ENCODE measurements around the gene DNAL1. TPM values are rescaled to one million over a fixed set of nuclear protein-coding genes. Genes with fewer than 3 reads are reported as not detected.
A peak's percentile ranks its signal among the peaks of the same experiment; 100 is the strongest.

Gene DNAL1
- total RNA-seq, 1 experiment from 2014 or later = 14.3 TPM

- TF ChIP-seq OVOL2 (CRISPR knock-in tag; IDR thresholded peaks at IDR 0.05; ENCODE audit: borderline replicate concordance) = no peak
- no peak for TF ChIP-seq ATF3 (CRISPR knock-in tag; conservative IDR thresholded peaks at IDR 0.05)
- no peak for TF ChIP-seq ATF6 (CRISPR knock-in tag; IDR thresholded peaks at IDR 0.05)
- TF ChIP-seq ZNF512 (CRISPR knock-in tag; IDR thresholded peaks at IDR 0.05; ENCODE audit: borderline replicate concordance) = no peak
- TF ChIP-seq MYBL2 (CRISPR knock-in tag; IDR thresholded peaks at IDR 0.05) = no peak
- TF ChIP-seq CTCF (IDR thresholded peaks at IDR 0.05) = no peak
Measured at GRCh38 chr14:73741386-73741875, 96.6 kb downstream of the DNAL1 start (continued).

- Mint-ChIP-seq H3K4me1 (peaks cover 54% of the 10 kb centered on the region), H3K4me3 (peak overlapping the region; percentile 41), H3K27me3 (ENCODE audit: low read depth) (no peaks in the 10 kb centered on the region), H3K27ac (peak overlapping the region; percentile 68), H3K36me3 (peaks cover 3% of the 10 kb centered on the region; the same call in 1 of the 2 replicates), H3K9me3 (no peaks in the 10 kb centered on the region)
- POLR2A ChIA-PET = interaction anchor here (0.8 to 2.0 kb wide), 4 partner anchors 18 to 39 kb away, joined by 3 to 9 read pairs (median 4); a partner anchor contains a TSS
- CTCF ChIA-PET = interaction anchor here (0.5 to 5.5 kb wide), 16 partner anchors 8 to 503 kb away, joined by 3 to 74 read pairs (median 6); partner anchors contain the start of genes ACOT2 and PTGR2
- DNase-seq (ENCODE audit: low spot score) (no peak), ATAC-seq (peak; percentile 3)
- TF ChIP-seq E2F5 (CRISPR knock-in tag; IDR thresholded peaks at IDR 0.05) (no peak), ELF4 (CRISPR knock-in tag; IDR thresholded peaks at IDR 0.05; ENCODE audit: low read depth) (no peak), ATF2 (CRISPR knock-in tag; IDR thresholded peaks at IDR 0.05; ENCODE audit: borderline replicate concordance, low read depth) (no peak), ZNF219 (CRISPR knock-in tag; IDR thresholded peaks at IDR 0.05; ENCODE audit: borderline replicate concordance) (no peak), ZNF121 (CRISPR knock-in tag; IDR thresholded peaks at IDR 0.05) (no peak), ATF1 (CRISPR knock-in tag; IDR thresholded peaks at IDR 0.05) (no peak), KAT7 (CRISPR knock-in tag; IDR thresholded peaks at IDR 0.05; ENCODE audit: borderline replicate concordance) (0 out of 2 replicates have a peak, but pooled peaks have one; percentile 41), ZNF423 (CRISPR knock-in tag; IDR thresholded peaks at IDR 0.05) (no peak), AR (CRISPR knock-in tag; IDR thresholded peaks at IDR 0.05) (no peak), MAX (CRISPR knock-in tag; IDR thresholded peaks at IDR 0.05) (0 out of 2 replicates have a peak, but pooled peaks have one; percentile 56), FOXP1 (CRISPR knock-in tag; IDR thresholded peaks at IDR 0.05; ENCODE audit: borderline replicate concordance) (peak; percentile 61; the same call in 1 of the 2 replicates), NFATC4 (CRISPR knock-in tag; IDR thresholded peaks at IDR 0.05) (no peak)
Measured at GRCh38 chr14:73741876-73742519, 97.2 kb downstream of the DNAL1 start.
